HepG2 (cell line): ENCODE data around the gene PEX19. TPM values are rescaled to one million over a fixed set of nuclear protein-coding genes. Genes with fewer than 3 reads are reported as not detected.
A peak's percentile ranks its signal among the peaks of the same experiment; 100 is the strongest.

Experiments
- BORCS8-MEF2B ChIP-seq: sonication (generic); formaldehyde crosslinking; IDR thresholded peaks from 2 replicates; pipeline ENCODE4 v1.8.0; 2022; ENCODE audit warnings: mild to moderate bottlenecking, missing genetic modification reagents
- CBFB ChIP-seq: sonication (generic); formaldehyde crosslinking; IDR thresholded peaks from 2 replicates; pipeline ENCODE4 v1.4.0; 2020; ENCODE audit warnings: missing genetic modification reagents
- CCDC6 ChIP-seq: sonication (generic); formaldehyde crosslinking; IDR thresholded peaks from 2 replicates; pipeline ENCODE4 v1.8.1; 2022; ENCODE audit warnings: mild to moderate bottlenecking, missing genetic modification reagents, moderate library complexity
- MBNL3 ChIP-seq: fragments of 250-450 bp; sonication (Bioruptor Pico); conservative IDR thresholded peaks from 2 replicates; pipeline ENCODE4 v1.8.0; 2022; ENCODE audit warnings: mild to moderate bottlenecking, inconsistent platforms
- RAD21 ChIP-seq: fragments of 450-650 bp; formaldehyde crosslinking; IDR thresholded peaks from 2 replicates; pipeline ENCODE4 v1.5.0; 2020; ENCODE audit warnings: mild to moderate bottlenecking
- SALL2 ChIP-seq: sonication (generic); formaldehyde crosslinking; IDR thresholded peaks from 2 replicates; pipeline ENCODE4 v1.8.1; 2023; ENCODE audit warnings: mild to moderate bottlenecking, missing genetic modification reagents, inconsistent platforms
- STAG1 ChIP-seq: sonication (generic); formaldehyde crosslinking; IDR thresholded peaks from 2 replicates; pipeline ENCODE4 v1.4.0; 2020; ENCODE audit warnings: missing genetic modification reagents
- SUZ12 ChIP-seq: fragments of 150-350 bp; IDR thresholded peaks from 2 replicates; pipeline ENCODE4 v1.6.1; 2014; ENCODE audit warnings: low read depth, low read length
- ZBTB3 ChIP-seq: sonication (generic); formaldehyde crosslinking; IDR thresholded peaks from 2 replicates; pipeline ENCODE4 v1.4.0; 2020; ENCODE audit warnings: low read depth, mild to moderate bottlenecking, moderate library complexity, missing genetic modification reagents, borderline replicate concordance
- ZNF350 ChIP-seq: sonication (generic); formaldehyde crosslinking; IDR thresholded peaks from 2 replicates; pipeline ENCODE4 v1.4.0; 2020; ENCODE audit warnings: mild to moderate bottlenecking, low read depth, missing genetic modification reagents, borderline replicate concordance
- ZNF530 ChIP-seq: sonication (generic); formaldehyde crosslinking; IDR thresholded peaks from 2 replicates; pipeline ENCODE4 v1.5.0; 2020; ENCODE audit warnings: low read depth, mild to moderate bottlenecking, missing genetic modification reagents
- ZNF792 ChIP-seq: IDR thresholded peaks from 2 replicates; pipeline ENCODE4 v1.6.1; 2016
- polyA plus RNA-seq, 8 experiments: library from polyadenylated mRNA; depleted of rRNA in 3 of 8; stranded (reverse) in 7 of 8; unstranded in 1 of 8; fragments of >200 nt; fragmentation: Illumina TruSeq in 4 of 8; extraction: Trizol in 4 of 8; gene quantifications; 2 replicates each; pipeline versions ENCODE4 v1.2.1 to v1.2.3, GENCODE V29; 2011 to 2016; ENCODE audit warnings: low read depth in 4 of 8, missing spikeins in 1 of 8, mixed read lengths in 1 of 8; ENCODE audit not compliant: insufficient read depth in 1 of 8
- total RNA-seq, 5 experiments: library from RNA; depleted of rRNA; stranded (reverse); fragments of >200 nt; fragmentation: Illumina TruSeq; extraction: Trizol; gene quantifications; 2 replicates each; pipeline ENCODE4 v1.2.3, GENCODE V29; 2016; ENCODE audit warnings: low read depth in 1 of 5
- TF ChIP-seq, protein P1 (sequence below): sonication (generic); formaldehyde crosslinking; IDR thresholded peaks from 2 replicates; pipeline ENCODE4 v1.5.1; 2020; ENCODE audit warnings: mild to moderate bottlenecking, missing genetic modification reagents
- TF ChIP-seq, protein P2 (sequence below): sonication (generic); formaldehyde crosslinking; IDR thresholded peaks from 2 replicates; pipeline ENCODE4 v1.4.0; 2020; ENCODE audit warnings: missing genetic modification reagents
- TF ChIP-seq, protein P3 (sequence below): sonication (generic); formaldehyde crosslinking; IDR thresholded peaks from 2 replicates; pipeline ENCODE4 v1.5.0; 2020; ENCODE audit warnings: missing genetic modification reagents
- TF ChIP-seq, protein P4 (sequence below): IDR thresholded peaks from 2 replicates; pipeline ENCODE4 v1.6.1; 2018; ENCODE audit warnings: missing genetic modification reagents, mild to moderate bottlenecking, missing compliant biosample characterization
- TF ChIP-seq, protein P5 (sequence below): sonication (generic); formaldehyde crosslinking; IDR thresholded peaks from 2 replicates; pipeline ENCODE4 v1.8.0; 2022; ENCODE audit warnings: mild to moderate bottlenecking, missing genetic modification reagents, moderate library complexity

The PEX19 gene
- total and polyA plus RNA-seq, 2 of the 13 experiments (the other 11 are each of a cell fraction or from before 2014, with no cell fraction given) = 47.0 to 51.8 TPM

DNA sequence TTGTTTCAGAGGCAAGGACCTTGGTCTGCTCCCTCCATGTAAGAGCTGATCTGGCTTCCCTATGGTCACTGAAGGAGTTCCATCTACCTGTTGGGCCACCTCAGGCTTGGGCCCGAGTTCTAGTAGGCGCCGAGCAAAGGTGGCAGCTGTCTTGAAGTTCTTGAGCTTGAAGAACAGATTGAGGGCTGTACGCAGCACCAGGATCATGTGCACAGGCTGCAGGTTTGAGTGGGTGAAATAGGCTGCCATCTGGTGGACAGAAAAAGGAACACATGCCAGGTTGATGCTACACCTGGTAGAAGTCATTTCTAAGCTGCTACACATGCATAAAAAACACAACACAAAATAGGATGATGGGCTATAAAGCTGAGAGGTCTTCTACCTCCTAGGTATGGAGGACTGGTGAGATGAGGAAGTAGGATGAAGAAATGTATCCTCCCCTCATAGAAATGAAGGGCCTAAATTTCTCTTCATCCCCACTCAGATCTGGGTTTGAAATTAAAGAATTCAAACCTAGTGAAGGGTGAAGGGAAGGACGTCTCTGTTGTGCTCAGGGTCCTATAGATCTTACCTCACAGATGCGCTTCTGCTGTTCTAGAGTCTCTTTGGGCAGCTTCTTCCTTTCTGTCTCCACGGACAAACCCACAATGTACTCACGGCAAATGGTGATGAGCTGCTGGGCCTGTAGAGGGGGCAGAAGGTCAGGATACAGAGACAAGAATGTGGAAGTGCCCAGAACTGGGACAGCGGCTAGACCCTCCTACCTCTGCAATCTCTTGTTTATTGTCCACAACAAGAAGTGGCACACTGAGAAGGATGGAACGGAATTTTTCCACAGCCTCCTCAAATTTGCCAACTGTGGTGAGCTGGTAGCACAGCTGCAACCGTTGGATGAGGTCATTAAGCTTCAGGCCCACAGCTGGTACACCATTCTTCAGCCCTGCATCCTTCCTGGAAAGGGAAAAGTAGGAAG is 6.6 kb upstream of the PEX19 start (continued):
- TF ChIP-seq CCDC6 (CRISPR knock-in tag) (0 out of 2 replicates have a peak, but pooled peaks have one; percentile 53), RAD21 (CRISPR knock-in tag) (peak; percentile 31; the same call in 1 of the 2 replicates), ZNF530 (CRISPR knock-in tag) (no peak), STAG1 (CRISPR knock-in tag) (peak; percentile 49), ZNF350 (CRISPR knock-in tag) (peak; percentile 24; the same call in 1 of the 2 replicates), CBFB (CRISPR knock-in tag) (no peak), SUZ12 (no peak), ZBTB3 (CRISPR knock-in tag) (no peak), SALL2 (no peak), MBNL3 (CRISPR knock-in tag) (no peak), ZNF792 (CRISPR knock-in tag) (no peak), BORCS8-MEF2B (CRISPR knock-in tag) (no peak)
- TF ChIP-seq, protein P1, sequence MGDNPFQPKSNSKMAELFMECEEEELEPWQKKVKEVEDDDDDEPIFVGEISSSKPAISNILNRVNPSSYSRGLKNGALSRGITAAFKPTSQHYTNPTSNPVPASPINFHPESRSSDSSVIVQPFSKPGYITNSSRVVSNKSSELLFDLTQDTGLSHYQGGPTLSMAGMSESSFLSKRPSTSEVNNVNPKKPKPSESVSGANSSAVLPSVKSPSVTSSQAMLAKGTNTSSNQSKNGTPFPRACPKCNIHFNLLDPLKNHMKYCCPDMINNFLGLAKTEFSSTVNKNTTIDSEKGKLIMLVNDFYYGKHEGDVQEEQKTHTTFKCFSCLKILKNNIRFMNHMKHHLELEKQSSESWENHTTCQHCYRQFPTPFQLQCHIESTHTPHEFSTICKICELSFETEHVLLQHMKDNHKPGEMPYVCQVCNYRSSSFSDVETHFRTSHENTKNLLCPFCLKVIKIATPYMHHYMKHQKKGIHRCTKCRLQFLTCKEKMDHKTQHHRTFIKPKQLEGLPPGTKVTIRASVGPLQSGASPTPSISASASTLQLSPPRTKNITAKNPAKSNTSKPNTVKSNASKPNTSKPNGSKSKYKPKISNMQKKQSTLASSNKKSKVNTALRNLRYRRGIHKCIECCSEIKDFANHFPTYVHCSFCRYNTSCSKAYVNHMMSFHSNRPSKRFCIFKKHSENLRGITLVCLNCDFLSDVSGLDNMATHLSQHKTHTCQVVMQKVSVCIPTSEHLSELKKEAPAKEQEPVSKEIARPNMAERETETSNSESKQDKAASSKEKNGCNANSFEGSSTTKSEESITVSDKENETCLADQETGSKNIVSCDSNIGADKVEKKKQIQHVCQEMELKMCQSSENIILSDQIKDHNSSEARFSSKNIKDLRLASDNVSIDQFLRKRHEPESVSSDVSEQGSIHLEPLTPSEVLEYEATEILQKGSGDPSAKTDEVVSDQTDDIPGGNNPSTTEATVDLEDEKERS (CRISPR knock-in tag) = no peak
- TF ChIP-seq, protein P2, sequence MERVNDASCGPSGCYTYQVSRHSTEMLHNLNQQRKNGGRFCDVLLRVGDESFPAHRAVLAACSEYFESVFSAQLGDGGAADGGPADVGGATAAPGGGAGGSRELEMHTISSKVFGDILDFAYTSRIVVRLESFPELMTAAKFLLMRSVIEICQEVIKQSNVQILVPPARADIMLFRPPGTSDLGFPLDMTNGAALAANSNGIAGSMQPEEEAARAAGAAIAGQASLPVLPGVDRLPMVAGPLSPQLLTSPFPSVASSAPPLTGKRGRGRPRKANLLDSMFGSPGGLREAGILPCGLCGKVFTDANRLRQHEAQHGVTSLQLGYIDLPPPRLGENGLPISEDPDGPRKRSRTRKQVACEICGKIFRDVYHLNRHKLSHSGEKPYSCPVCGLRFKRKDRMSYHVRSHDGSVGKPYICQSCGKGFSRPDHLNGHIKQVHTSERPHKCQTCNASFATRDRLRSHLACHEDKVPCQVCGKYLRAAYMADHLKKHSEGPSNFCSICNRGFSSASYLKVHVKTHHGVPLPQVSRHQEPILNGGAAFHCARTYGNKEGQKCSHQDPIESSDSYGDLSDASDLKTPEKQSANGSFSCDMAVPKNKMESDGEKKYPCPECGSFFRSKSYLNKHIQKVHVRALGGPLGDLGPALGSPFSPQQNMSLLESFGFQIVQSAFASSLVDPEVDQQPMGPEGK = peak; percentile 9; the same call in 1 of the 2 replicates
- TF ChIP-seq, protein P3, sequence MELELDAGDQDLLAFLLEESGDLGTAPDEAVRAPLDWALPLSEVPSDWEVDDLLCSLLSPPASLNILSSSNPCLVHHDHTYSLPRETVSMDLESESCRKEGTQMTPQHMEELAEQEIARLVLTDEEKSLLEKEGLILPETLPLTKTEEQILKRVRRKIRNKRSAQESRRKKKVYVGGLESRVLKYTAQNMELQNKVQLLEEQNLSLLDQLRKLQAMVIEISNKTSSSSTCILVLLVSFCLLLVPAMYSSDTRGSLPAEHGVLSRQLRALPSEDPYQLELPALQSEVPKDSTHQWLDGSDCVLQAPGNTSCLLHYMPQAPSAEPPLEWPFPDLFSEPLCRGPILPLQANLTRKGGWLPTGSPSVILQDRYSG (CRISPR knock-in tag) = no peak
- TF ChIP-seq, protein P4, sequence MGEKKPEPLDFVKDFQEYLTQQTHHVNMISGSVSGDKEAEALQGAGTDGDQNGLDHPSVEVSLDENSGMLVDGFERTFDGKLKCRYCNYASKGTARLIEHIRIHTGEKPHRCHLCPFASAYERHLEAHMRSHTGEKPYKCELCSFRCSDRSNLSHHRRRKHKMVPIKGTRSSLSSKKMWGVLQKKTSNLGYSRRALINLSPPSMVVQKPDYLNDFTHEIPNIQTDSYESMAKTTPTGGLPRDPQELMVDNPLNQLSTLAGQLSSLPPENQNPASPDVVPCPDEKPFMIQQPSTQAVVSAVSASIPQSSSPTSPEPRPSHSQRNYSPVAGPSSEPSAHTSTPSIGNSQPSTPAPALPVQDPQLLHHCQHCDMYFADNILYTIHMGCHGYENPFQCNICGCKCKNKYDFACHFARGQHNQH (CRISPR knock-in tag) = no peak
- TF ChIP-seq, protein P5, sequence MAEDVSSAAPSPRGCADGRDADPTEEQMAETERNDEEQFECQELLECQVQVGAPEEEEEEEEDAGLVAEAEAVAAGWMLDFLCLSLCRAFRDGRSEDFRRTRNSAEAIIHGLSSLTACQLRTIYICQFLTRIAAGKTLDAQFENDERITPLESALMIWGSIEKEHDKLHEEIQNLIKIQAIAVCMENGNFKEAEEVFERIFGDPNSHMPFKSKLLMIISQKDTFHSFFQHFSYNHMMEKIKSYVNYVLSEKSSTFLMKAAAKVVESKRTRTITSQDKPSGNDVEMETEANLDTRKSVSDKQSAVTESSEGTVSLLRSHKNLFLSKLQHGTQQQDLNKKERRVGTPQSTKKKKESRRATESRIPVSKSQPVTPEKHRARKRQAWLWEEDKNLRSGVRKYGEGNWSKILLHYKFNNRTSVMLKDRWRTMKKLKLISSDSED (CRISPR knock-in tag) = no peak
